PC-3 (cell line): ENCODE results near the gene C6orf89. TPM values are rescaled to one million over a fixed set of nuclear protein-coding genes. Genes with fewer than 3 reads are reported as not detected.
"Not testable (repeated sequence)": the region's sequence is repeated elsewhere in the genome, so short reads cannot be mapped to it uniquely, and the experiment has no call there.

ENCODE experiments used
- ATAC-seq: fragments of 200-7000 bp; cut with Tn5 transposase; 2 replicates; pipeline ENCODE4 v1.9.1; 2020; ENCODE audit warnings: mild to moderate bottlenecking, moderate library complexity
- BruUV-seq: library from RNA; stranded (reverse); fragments of 400-500 nt; replicated peaks from 2 replicates; lab custom pipeline; 2021; lab: Mats Ljungman, UMichigan
- CTCF ChIA-PET: fragments of 300-600 bp; sonication (Branson Sonifier 250); formaldehyde crosslinking; loops from one replicate; lab custom pipeline; 2022; ENCODE audit warnings: antibody characterized with exemption; lab: Charles Lee
- POLR2A ChIA-PET: fragments of 300-600 bp; sonication (Branson Sonifier 250); formaldehyde crosslinking; loops from one replicate; lab custom pipeline; 2022; ENCODE audit warnings: antibody characterized with exemption; ENCODE audit not compliant: unreplicated experiment; lab: Charles Lee
- DNase-seq: peaks from one replicate; pipeline ENCODE4 v3.0.0-alpha.2; 2015
- H2AFZ ChIP-seq: fragments of 300-600 bp; sonication (generic); 2 replicates; pipeline ENCODE4 v1.6.0; 2016; ENCODE audit warnings: antibody characterized with exemption, low read length
- H3F3A ChIP-seq: fragments of 300-600 bp; sonication (generic); one replicate; pipeline ENCODE4 v1.6.0; 2017; ENCODE audit warnings: antibody characterized with exemption, low read length, control low read depth, mild to moderate bottlenecking; ENCODE audit not compliant: unreplicated experiment
- H3K27ac ChIP-seq: fragments of 300-600 bp; sonication (generic); 2 replicates; pipeline ENCODE4 v1.5.1; 2016; ENCODE audit warnings: mild to moderate bottlenecking, low read length
- H3K27me3 ChIP-seq: fragments of 300-600 bp; sonication (generic); 2 replicates; pipeline ENCODE4 v1.6.1; 2016; ENCODE audit warnings: low read length, mixed read lengths
- H3K36me3 ChIP-seq: fragments of 300-600 bp; sonication (generic); 2 replicates; pipeline ENCODE4 v1.6.1; 2016; ENCODE audit warnings: low read depth, mixed run types, low read length, mixed read lengths
- H3K4me1 ChIP-seq: fragments of 300-600 bp; sonication (generic); 2 replicates; pipeline ENCODE4 v1.5.1; 2016; ENCODE audit warnings: low read length; ENCODE audit not compliant: insufficient read depth
- H3K4me2 ChIP-seq: fragments of 300-600 bp; sonication (generic); 2 replicates; pipeline ENCODE4 v1.6.0; 2016; ENCODE audit warnings: low read length
- H3K4me3 ChIP-seq: fragments of 300-600 bp; sonication (generic); 2 replicates; pipeline ENCODE4 v1.5.1; 2016; ENCODE audit warnings: mild to moderate bottlenecking, low read length, mixed read lengths
- H3K79me2 ChIP-seq: fragments of 300-600 bp; sonication (generic); 2 replicates; pipeline ENCODE4 v1.6.1; 2017; ENCODE audit warnings: low read length, mixed read lengths
- H3K9ac ChIP-seq: fragments of 300-600 bp; sonication (generic); 2 replicates; pipeline ENCODE4 v1.6.0; 2016; ENCODE audit warnings: mild to moderate bottlenecking, low read length
- H3K9me2 ChIP-seq: fragments of 300-600 bp; sonication (generic); replicated peaks from 2 replicates; pipeline ENCODE4 v1.6.1; 2016; ENCODE audit warnings: mixed run types, low read length, mixed read lengths
- H3K9me3 ChIP-seq: fragments of 300-600 bp; sonication (generic); 2 replicates; pipeline ENCODE4 v1.6.1; 2016; ENCODE audit warnings: low read length, mixed read lengths
- H4K20me1 ChIP-seq: fragments of 300-600 bp; sonication (generic); 2 replicates; pipeline ENCODE4 v1.6.1; 2016; ENCODE audit warnings: low read length, mixed read lengths
- CTCF ChIP-seq: fragments of 300-600 bp; sonication (generic); conservative IDR thresholded peaks from 2 replicates; pipeline ENCODE4 v1.5.1; 2017; ENCODE audit warnings: antibody characterized with exemption, low read depth, mild to moderate bottlenecking, low read length
- EZH2 ChIP-seq: fragments of 300-600 bp; sonication (generic); IDR thresholded peaks from one replicate; pipeline ENCODE4 v1.6.1; 2017; ENCODE audit warnings: antibody characterized with exemption, mild to moderate bottlenecking, low read length; ENCODE audit not compliant: unreplicated experiment
- EZH2phosphoT487 ChIP-seq: fragments of 300-600 bp; sonication (generic); IDR thresholded peaks from 2 replicates; pipeline ENCODE4 v1.6.1; 2018; ENCODE audit warnings: mild to moderate bottlenecking, antibody characterized with exemption, low read length, borderline replicate concordance
- intact Hi-C: fragments of 100-400 bp; cut with micrococcal nuclease; formaldehyde crosslinking; loops from 2 replicates; pipeline ENCODE4 v1.9.0; 2023
- total RNA-seq: library from RNA; depleted of rRNA; stranded (reverse); fragments of >200 nt; gene quantifications from 2 replicates; pipeline ENCODE4 v1.2.3, GENCODE V29; 2014

The C6orf89 gene
- total RNA-seq, 1 experiment from 2014 or later, result 27.8 TPM

DNA sequence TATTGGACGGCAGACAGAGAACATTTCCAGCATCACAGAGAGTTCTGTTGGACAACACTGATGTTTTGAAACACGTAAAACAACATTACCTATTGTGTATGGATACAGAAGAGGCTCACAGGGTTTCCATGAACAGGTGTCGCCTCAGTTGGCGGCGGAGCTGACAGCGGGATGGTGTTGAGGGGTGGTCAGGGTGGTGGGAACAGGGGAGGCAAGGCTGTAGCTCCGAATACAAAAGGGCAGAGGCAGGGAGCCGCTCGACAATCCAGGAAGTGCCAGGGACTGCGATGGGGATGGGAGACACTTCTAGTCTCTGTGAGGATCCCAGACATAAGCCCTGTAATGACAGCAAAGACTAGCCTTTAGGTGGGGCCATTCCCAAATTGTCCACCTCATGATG is 54.3 kb downstream of the C6orf89 start:
- DNase-seq (no peak), ATAC-seq (no peak)
- no peaks in the 10 kb centered on the region for H3K9me2 ChIP-seq
- H3K27ac ChIP-seq, result no peak overlapping the region
- no peak overlapping the region for H3K4me2 ChIP-seq
- no peak overlapping the region for H3K4me3 ChIP-seq
- intact Hi-C loops, result no loop called here
- POLR2A ChIA-PET, result no interaction called here
- no peak for TF ChIP-seq CTCF
- no peaks in the 10 kb centered on the region for H3K79me2 ChIP-seq
- H2AFZ ChIP-seq, result no peak overlapping the region
- H3F3A ChIP-seq, result no peaks in the 10 kb centered on the region
- no peaks in the 10 kb centered on the region for H3K36me3 ChIP-seq
- H3K4me1 ChIP-seq, result no peaks in the 10 kb centered on the region
- no peaks in the 10 kb centered on the region for H3K27me3 ChIP-seq
- CTCF ChIA-PET, result no interaction called here
- no TSS peak for BruUV-seq
- no peaks in the 10 kb centered on the region for H4K20me1 ChIP-seq
- H3K9me3 ChIP-seq, result no peaks in the 10 kb centered on the region
- no peak overlapping the region for H3K9ac ChIP-seq

DNA sequence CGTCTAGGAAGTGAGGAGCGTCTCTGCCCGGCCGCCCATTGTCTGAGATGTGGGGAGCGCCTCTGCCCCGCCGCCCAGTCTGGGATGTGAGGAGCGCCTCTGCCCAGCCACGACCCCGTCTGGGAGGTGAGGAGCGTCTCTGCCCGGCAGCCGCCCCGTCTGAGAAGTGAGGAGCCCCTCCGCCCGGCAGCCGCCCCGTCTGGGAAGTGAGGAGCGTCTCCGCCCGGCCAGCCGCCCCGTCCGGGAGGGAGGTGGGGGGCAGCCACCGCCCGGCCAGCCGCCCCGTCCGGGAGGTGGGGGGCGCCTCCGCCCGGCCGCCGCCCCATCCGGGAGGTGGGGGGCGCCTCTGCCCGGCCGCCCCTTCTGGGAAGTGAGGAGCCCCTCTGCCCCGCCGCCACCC is 55.8 kb downstream of the C6orf89 start:
- H3K27ac ChIP-seq, POLR2A ChIA-PET, H3K36me3 ChIP-seq, H3K9ac ChIP-seq, H3F3A ChIP-seq, H3K4me3 ChIP-seq, ATAC-seq, H3K4me2 ChIP-seq, H3K4me1 ChIP-seq, CTCF ChIA-PET, intact Hi-C loops, H3K9me2 ChIP-seq, H2AFZ ChIP-seq, BruUV-seq, H3K79me2 ChIP-seq, H3K27me3 ChIP-seq, DNase-seq, H4K20me1 ChIP-seq, H3K9me3 ChIP-seq: not testable (repeated sequence)

DNA sequence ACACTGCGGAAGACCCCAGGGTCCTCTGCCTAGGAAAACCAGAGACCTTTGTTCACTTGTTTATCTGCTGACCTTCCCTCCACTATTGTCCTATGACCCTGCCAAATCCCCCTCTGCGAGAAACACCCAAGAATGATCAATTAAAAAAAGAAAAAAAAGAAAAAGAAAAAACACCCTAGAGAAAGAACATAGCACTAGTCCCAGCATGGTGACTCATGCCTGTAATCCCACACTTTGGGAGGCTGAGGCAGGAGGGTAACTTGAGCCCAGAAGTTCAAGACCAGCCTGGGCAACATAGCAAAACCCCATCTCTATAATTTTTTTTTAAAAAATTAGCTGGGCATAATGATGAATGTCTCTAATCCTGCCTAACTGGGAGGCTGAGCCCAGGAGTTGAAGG is 56.6 kb downstream of the C6orf89 start:
- H3K9ac ChIP-seq, H3K27me3 ChIP-seq, H3K4me3 ChIP-seq, H3K4me1 ChIP-seq, H3K9me3 ChIP-seq, BruUV-seq, DNase-seq, H3K4me2 ChIP-seq, H3K79me2 ChIP-seq, H3K36me3 ChIP-seq, POLR2A ChIA-PET, H3K9me2 ChIP-seq, CTCF ChIA-PET, intact Hi-C loops, H3F3A ChIP-seq, H4K20me1 ChIP-seq, ATAC-seq, H3K27ac ChIP-seq, H2AFZ ChIP-seq: not testable (repeated sequence)

DNA sequence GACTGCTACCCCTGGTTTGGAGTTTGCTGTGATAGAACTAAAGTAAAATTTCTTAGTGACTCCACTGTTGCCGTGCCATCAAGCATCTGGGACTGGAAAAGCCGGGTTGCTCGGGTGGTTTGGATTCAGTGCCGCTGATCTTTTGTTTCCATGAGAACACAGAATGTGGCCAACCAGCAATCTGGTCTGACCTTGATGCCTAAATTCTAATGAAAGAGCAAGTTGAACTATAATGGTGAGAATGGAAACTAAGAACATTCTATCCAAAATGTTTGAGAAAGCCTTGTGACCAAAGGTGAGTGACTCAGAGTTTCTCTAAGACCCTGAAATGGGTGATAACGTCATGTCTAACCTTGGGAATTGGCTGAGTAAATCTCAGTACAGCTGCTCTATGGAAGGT is 58.9 kb downstream of the C6orf89 start:
- no peak overlapping the region for H3K27ac ChIP-seq
- no TSS peak for BruUV-seq

More for the DNA sequence above, 58.9 kb downstream of the C6orf89 start:
- CTCF ChIA-PET, result no interaction called here
- no peak for DNase-seq
- H3K4me3 ChIP-seq, result no peak overlapping the region
- no peaks in the 10 kb centered on the region for H4K20me1 ChIP-seq
- peaks cover 8% of the 10 kb centered on the region for H3K4me1 ChIP-seq
- H3K9ac ChIP-seq, result no peak overlapping the region
- TF ChIP-seq EZH2 (no peak), EZH2phosphoT487 (no peak), CTCF (no peak)
- H3K36me3 ChIP-seq, result no peaks in the 10 kb centered on the region
- H3K9me3 ChIP-seq, result no peaks in the 10 kb centered on the region
- H3F3A ChIP-seq, result no peaks in the 10 kb centered on the region
- no peaks in the 10 kb centered on the region for H3K27me3 ChIP-seq
- H3K4me2 ChIP-seq, result no peak overlapping the region
- ATAC-seq, result no peak
- intact Hi-C loops, result loop anchor here (1.0 kb wide), 1 partner anchor 18 kb away; no protein-coding TSS in a partner anchor
- POLR2A ChIA-PET, result no interaction called here
- no peak overlapping the region for H2AFZ ChIP-seq
- no peaks in the 10 kb centered on the region for H3K9me2 ChIP-seq
- H3K79me2 ChIP-seq, result no peaks in the 10 kb centered on the region
